Activated B cell treated with CpG ODN at 0.5 μM for 24 hours (primary cell): ENCODE data around the gene ANKS1A. TPM values are rescaled to one million over a fixed set of nuclear protein-coding genes. Genes with fewer than 3 reads are reported as not detected.

ENCODE experiments used
- ATAC-seq: fragments of 200-7000 bp; cut with Tn5 transposase; one replicate; pipeline ENCODE4 v1.10.0; 2021; ENCODE audit warnings: low read depth, mild to moderate bottlenecking, moderate library complexity
- CTCF ChIA-PET: fragments of 350-600 bp; sonication (Branson Sonifier 250); formaldehyde crosslinking; loops from one replicate; lab custom pipeline; 2021; ENCODE audit warnings: antibody characterized with exemption; lab: Charles Lee
- POLR2A ChIA-PET: fragments of 350-600 bp; sonication (Branson Sonifier 250); formaldehyde crosslinking; loops from one replicate; lab custom pipeline; 2021; ENCODE audit warnings: antibody characterized with exemption; lab: Charles Lee
- DNase-seq: peaks from one replicate; pipeline ENCODE4 v3.0.0; 2022
- H3K27ac Mint-ChIP-seq: one replicate; pipeline ENCODE4 v1.8.0; 2020; ENCODE audit warnings: mixed read lengths
- H3K27me3 Mint-ChIP-seq: one replicate; pipeline ENCODE4 v1.8.0; 2021; ENCODE audit warnings: mixed read lengths
- H3K36me3 Mint-ChIP-seq: one replicate; pipeline ENCODE4 v1.8.0; 2021; ENCODE audit warnings: low read depth, mixed read lengths
- H3K4me1 Mint-ChIP-seq: one replicate; pipeline ENCODE4 v1.8.0; 2021; ENCODE audit warnings: mixed read lengths
- H3K4me3 Mint-ChIP-seq: one replicate; pipeline ENCODE4 v1.8.0; 2020; ENCODE audit warnings: mild to moderate bottlenecking, mixed read lengths
- H3K9me3 Mint-ChIP-seq: one replicate; pipeline ENCODE4 v1.8.0; 2020; ENCODE audit warnings: mixed read lengths
- CTCF ChIP-seq: fragments of 200-600 bp; IDR thresholded peaks from one replicate; pipeline ENCODE4 v1.8.0; 2022; ENCODE audit warnings: antibody characterized with exemption, mild to moderate bottlenecking
- intact Hi-C: fragments of 100-400 bp; cut with micrococcal nuclease; formaldehyde crosslinking; loops from one replicate; pipeline ENCODE4 v1.15.1; 2024
- total RNA-seq: library from RNA; stranded (reverse); gene quantifications from 2 replicates; pipeline ENCODE4 v1.2.3, GENCODE V29; 2022

The ANKS1A gene
- total RNA-seq, 1 donor from 2014 or later: 12.6 TPM

- peaks cover 4% of the 10 kb centered on the region for H3K4me1 Mint-ChIP-seq
- POLR2A ChIA-PET: no interaction called here
- DNase-seq (no peak), ATAC-seq (no peak)
- no peak for TF ChIP-seq CTCF
- H3K36me3 Mint-ChIP-seq: no peaks in the 10 kb centered on the region
- H3K27me3 Mint-ChIP-seq: peaks cover 3% of the 10 kb centered on the region
- intact Hi-C loops: no loop called here
- no peak overlapping the region for H3K4me3 Mint-ChIP-seq
- CTCF ChIA-PET: no interaction called here
- H3K27ac Mint-ChIP-seq: no peak overlapping the region
- peaks cover 4% of the 10 kb centered on the region for H3K9me3 Mint-ChIP-seq
Measured at GRCh38 chr6:35108309-35108885, 219.3 kb downstream of the ANKS1A start.

- H3K27me3 Mint-ChIP-seq: peaks cover 6% of the 10 kb centered on the region
- CTCF ChIA-PET: no interaction called here
- TF ChIP-seq CTCF: no peak
- H3K9me3 Mint-ChIP-seq: peaks cover 6% of the 10 kb centered on the region
- H3K27ac Mint-ChIP-seq: no peak overlapping the region
- H3K4me1 Mint-ChIP-seq: no peaks in the 10 kb centered on the region
- ATAC-seq (no peak), DNase-seq (no peak)
- POLR2A ChIA-PET: interaction anchor here (1.2 kb wide), 1 partner anchor 7 kb away, joined by 3 read pairs; no protein-coding TSS in a partner anchor
- no peak overlapping the region for H3K4me3 Mint-ChIP-seq
- peaks cover 1% of the 10 kb centered on the region for H3K36me3 Mint-ChIP-seq
- intact Hi-C loops: no loop called here
Measured at GRCh38 chr6:35120746-35121145, 231.7 kb downstream of the ANKS1A start.

- H3K4me3 Mint-ChIP-seq: no peak overlapping the region
- POLR2A ChIA-PET: no interaction called here
Measured at GRCh38 chr6:35124356-35124755, 235.3 kb downstream of the ANKS1A start.

GRCh38 chr6:35128042-35128441 is 239.0 kb downstream of the ANKS1A start:
- peaks cover 1% of the 10 kb centered on the region for H3K9me3 Mint-ChIP-seq
- H3K4me1 Mint-ChIP-seq: no peaks in the 10 kb centered on the region
- ChIA-PET CTCF (interaction anchor here (1.0 to 3.2 kb wide), 2 partner anchors 12 to 611 kb away, joined by 3 to 9 read pairs; no protein-coding TSS in a partner anchor), POLR2A (no interaction called here)
- peaks cover 4% of the 10 kb centered on the region for H3K27me3 Mint-ChIP-seq
- H3K36me3 Mint-ChIP-seq: no peaks in the 10 kb centered on the region
- intact Hi-C loops: no loop called here
- ATAC-seq (no peak), DNase-seq (no peak)
- no peak overlapping the region for H3K4me3 Mint-ChIP-seq
- no peak for TF ChIP-seq CTCF
- H3K27ac Mint-ChIP-seq: no peak overlapping the region

More at GRCh38 chr6:35124356-35124755, 235.3 kb downstream of the ANKS1A start:
- Mint-ChIP-seq H3K27me3 (peaks cover 9% of the 10 kb centered on the region), H3K9me3 (peaks cover 6% of the 10 kb centered on the region), H3K4me1 (no peaks in the 10 kb centered on the region), H3K27ac (no peak overlapping the region), H3K36me3 (peaks cover 1% of the 10 kb centered on the region)
- DNase-seq: no peak
- TF ChIP-seq CTCF: no peak
- CTCF ChIA-PET: no interaction called here
- ATAC-seq: no peak
- intact Hi-C loops: no loop called here

- ATAC-seq: no peak
- intact Hi-C loops: no loop called here
Measured at GRCh38 chr6:35128496-35128895, 239.4 kb downstream of the ANKS1A start.

More at GRCh38 chr6:35128496-35128895, 239.4 kb downstream of the ANKS1A start:
- Mint-ChIP-seq H3K36me3 (no peaks in the 10 kb centered on the region), H3K27me3 (peaks cover 4% of the 10 kb centered on the region), H3K4me1 (no peaks in the 10 kb centered on the region), H3K9me3 (no peaks in the 10 kb centered on the region), H3K27ac (no peak overlapping the region), H3K4me3 (no peak overlapping the region)
- no peak for TF ChIP-seq CTCF
- ChIA-PET POLR2A (no interaction called here), CTCF (interaction anchor here (3.2 kb wide), 1 partner anchor 11 kb away, joined by 9 read pairs; no protein-coding TSS in a partner anchor)
- no peak for DNase-seq
